Esophagus (tissue), 2 donors: ENCODE measurements around the gene NKAIN1. TPM values are rescaled to one million over a fixed set of nuclear protein-coding genes. Genes with fewer than 3 reads are reported as not detected.
"Not testable (repeated sequence)": the region's sequence is repeated elsewhere in the genome, so short reads cannot be mapped to it uniquely, and the experiment has no call there.

Source experiments
- H3K27ac ChIP-seq, 2 donors: one replicate each; pipeline ENCODE4 v1.5.1; 2013; ENCODE audit warnings: low read depth in 2 of 2, mild to moderate bottlenecking in 2 of 2, inconsistent platforms in 1 of 2, low read length in 1 of 2, moderate library complexity in 1 of 2
- H3K27me3 ChIP-seq, 2 donors: one replicate each; pipeline ENCODE4 v1.6.1; 2013; ENCODE audit warnings: low read length in 2 of 2, control low read depth in 1 of 2, mild to moderate bottlenecking in 1 of 2; ENCODE audit not compliant: insufficient read depth in 2 of 2, control insufficient read depth in 1 of 2
- H3K36me3 ChIP-seq, 2 donors: one replicate each; pipeline ENCODE4 v1.6.1; 2013; ENCODE audit warnings: low read length in 1 of 2; ENCODE audit not compliant: control insufficient read depth in 2 of 2, insufficient read depth in 2 of 2
- H3K4me1 ChIP-seq, 2 donors: one replicate each; pipeline ENCODE4 v1.6.1; 2013; ENCODE audit warnings: low read length in 1 of 2; ENCODE audit not compliant: control insufficient read depth in 2 of 2, insufficient read depth in 2 of 2
- H3K4me3 ChIP-seq, 2 donors: one replicate each; pipeline ENCODE4 v1.5.1; 2013; ENCODE audit warnings: low read length in 2 of 2, mild to moderate bottlenecking in 2 of 2, low read depth in 1 of 2, moderate library complexity in 1 of 2
- H3K9me3 ChIP-seq, 2 donors: one replicate each; pipeline ENCODE4 v1.6.1; 2013; ENCODE audit warnings: mild to moderate bottlenecking in 2 of 2, low read depth in 1 of 2, low read length in 1 of 2, moderate library complexity in 1 of 2; ENCODE audit not compliant: control insufficient read depth in 2 of 2, insufficient read depth in 1 of 2
- WGBS, 2 donors: extraction: QIAGEN DNeasy Blood & Tissue Kit; methylation state at CpG; one replicate each; pipeline ENCODE4 v1.1.7; 2013; 5-methylcytosine and 5-hydroxymethylcytosine counted together
- polyA plus RNA-seq, 2 donors: library from polyadenylated mRNA; stranded (reverse); fragments of 200-250 nt; gene quantifications; one replicate each; pipeline ENCODE4 v1.2.3, GENCODE V29; 2013
- donor health status: healthy with polysubstance abuse.
- donor health status: Bipolar disorder and iron deficiency.

The NKAIN1 gene
- polyA plus RNA-seq = under 1 TPM; 0.16 to 0.38 TPM

- Histone ChIP-seq H3K4me3 (peak within 1 kb of the TSS in 1 of 2 donors; percentile 43), H3K27me3 (peaks cover 0 to 11% of the 10 kb centered on the region in 2 donors), H3K4me1 (peaks cover 0 to 7% of the 10 kb centered on the region in 2 donors), H3K9me3 (no peaks in the 10 kb centered on the region), H3K27ac (no peak within 1 kb of the TSS), H3K36me3 (no peaks in the 10 kb centered on the region)
- WGBS, 2 donors = 1% methylated on average over 20 to 57 of the region's 57 CpGs
Measured at GRCh38 chr1:31239653-31240241, at the start of gene NKAIN1. Gene NKAIN1 (minus strand): TSS chr1:31239887. CDS start chr1:31239547, 340 bp downstream.

- H3K4me3 ChIP-seq = no peak overlapping the region
- no peak overlapping the region for H3K27ac ChIP-seq
- peaks cover 11% of the 10 kb centered on the region in 2 donors for H3K36me3 ChIP-seq
- H3K27me3 ChIP-seq = no peaks in the 10 kb centered on the region
- no peaks in the 10 kb centered on the region for H3K9me3 ChIP-seq
- 82 to 83% methylated on average over 4 of the region's 4 CpGs for WGBS, 2 donors
- H3K4me1 ChIP-seq = no peaks in the 10 kb centered on the region
Measured at GRCh38 chr1:31289021-31289420, 49.3 kb upstream of the NKAIN1 start.

GRCh38 chr1:31287791-31288190, 48.1 kb upstream of the NKAIN1 start:
- WGBS, 2 donors = 93 to 97% methylated on average over 4 of the region's 4 CpGs
- H3K4me1 ChIP-seq, H3K9me3 ChIP-seq, H3K27ac ChIP-seq, H3K27me3 ChIP-seq, H3K4me3 ChIP-seq: not testable (repeated sequence)
- peaks cover 11% of the 10 kb centered on the region in 2 donors for H3K36me3 ChIP-seq

GRCh38 chr1:31282426-31282825, 42.7 kb upstream of the NKAIN1 start:
- not testable (repeated sequence) for H3K9me3 ChIP-seq, H3K27ac ChIP-seq, H3K27me3 ChIP-seq, H3K4me3 ChIP-seq, H3K36me3 ChIP-seq, H3K4me1 ChIP-seq
- 95% methylated on average over 9 of the region's 9 CpGs for WGBS, 2 donors

GRCh38 chr1:31273619-31274018, 33.9 kb upstream of the NKAIN1 start:
- Histone ChIP-seq H3K4me3 (no peak overlapping the region), H3K36me3 (peaks cover 0 to 2% of the 10 kb centered on the region in 2 donors), H3K4me1 (no peaks in the 10 kb centered on the region), H3K9me3 (no peaks in the 10 kb centered on the region), H3K27ac (peak overlapping the region in 1 of 2 donors; percentile 4), H3K27me3 (no peaks in the 10 kb centered on the region)
- 46 to 58% methylated on average over 2 of the region's 2 CpGs for WGBS, 2 donors

GRCh38 chr1:31272369-31272768, 32.7 kb upstream of the NKAIN1 start:
- Histone ChIP-seq H3K27me3 (no peaks in the 10 kb centered on the region), H3K9me3 (no peaks in the 10 kb centered on the region), H3K36me3 (peaks cover 0 to 1% of the 10 kb centered on the region in 2 donors), H3K4me3 (no peak overlapping the region), H3K27ac (no peak overlapping the region), H3K4me1 (no peaks in the 10 kb centered on the region)
- 42 to 58% methylated on average over 3 of the region's 3 CpGs for WGBS, 2 donors

- WGBS, 2 donors = 73 to 88% methylated on average over 2 of the region's 2 CpGs
- Histone ChIP-seq H3K4me1 (no peaks in the 10 kb centered on the region), H3K36me3 (peaks cover 6 to 7% of the 10 kb centered on the region in 2 donors), H3K27ac (no peak overlapping the region), H3K4me3 (no peak overlapping the region), H3K27me3 (no peaks in the 10 kb centered on the region), H3K9me3 (no peaks in the 10 kb centered on the region)
Measured at GRCh38 chr1:31266547-31266946, 26.9 kb upstream of the NKAIN1 start.

- Histone ChIP-seq H3K36me3 (peaks cover 9 to 11% of the 10 kb centered on the region in 2 donors), H3K27ac (no peak overlapping the region), H3K4me1 (no peaks in the 10 kb centered on the region), H3K9me3 (no peaks in the 10 kb centered on the region), H3K4me3 (no peak overlapping the region), H3K27me3 (no peaks in the 10 kb centered on the region)
- WGBS, 2 donors = 35 to 74% methylated on average over 1 of the region's 1 CpG
Measured at GRCh38 chr1:31264790-31265386, 25.2 kb upstream of the NKAIN1 start.

GRCh38 chr1:31263408-31263807, 23.7 kb upstream of the NKAIN1 start:
- Histone ChIP-seq H3K27me3 (no peaks in the 10 kb centered on the region), H3K4me3 (no peak overlapping the region), H3K4me1 (no peaks in the 10 kb centered on the region), H3K27ac (no peak overlapping the region), H3K36me3 (peaks cover 12 to 17% of the 10 kb centered on the region in 2 donors), H3K9me3 (no peaks in the 10 kb centered on the region)
- WGBS, 2 donors = 89 to 95% methylated on average over 3 of the region's 3 CpGs

GRCh38 chr1:31262393-31262792, 22.7 kb upstream of the NKAIN1 start:
- peaks cover 12 to 17% of the 10 kb centered on the region in 2 donors for H3K36me3 ChIP-seq
- 95 to 96% methylated on average over 5 of the region's 5 CpGs for WGBS, 2 donors

More at GRCh38 chr1:31262393-31262792, 22.7 kb upstream of the NKAIN1 start:
- H3K27ac ChIP-seq, H3K27me3 ChIP-seq, H3K4me1 ChIP-seq, H3K9me3 ChIP-seq, H3K4me3 ChIP-seq: not testable (repeated sequence)
